HG03439 (cell line): ENCODE data around the gene VAMP5.
"Not testable (repeated sequence)": the region's sequence is repeated elsewhere in the genome, so short reads cannot be mapped to it uniquely, and the experiment has no call there.

Source experiments
- ATAC-seq: cut with Tn5 transposase; IDR thresholded peaks from one replicate; pipeline ENCODE4 v1.9.1; 2021; ENCODE audit warnings: mild to moderate bottlenecking, moderate library complexity; ENCODE audit not compliant: unreplicated experiment

VAMP5 gene

GRCh38 chr2:85600235-85600575 lies 16.0 kb downstream of the VAMP5 start:
- ATAC-seq = no peak

DNA sequence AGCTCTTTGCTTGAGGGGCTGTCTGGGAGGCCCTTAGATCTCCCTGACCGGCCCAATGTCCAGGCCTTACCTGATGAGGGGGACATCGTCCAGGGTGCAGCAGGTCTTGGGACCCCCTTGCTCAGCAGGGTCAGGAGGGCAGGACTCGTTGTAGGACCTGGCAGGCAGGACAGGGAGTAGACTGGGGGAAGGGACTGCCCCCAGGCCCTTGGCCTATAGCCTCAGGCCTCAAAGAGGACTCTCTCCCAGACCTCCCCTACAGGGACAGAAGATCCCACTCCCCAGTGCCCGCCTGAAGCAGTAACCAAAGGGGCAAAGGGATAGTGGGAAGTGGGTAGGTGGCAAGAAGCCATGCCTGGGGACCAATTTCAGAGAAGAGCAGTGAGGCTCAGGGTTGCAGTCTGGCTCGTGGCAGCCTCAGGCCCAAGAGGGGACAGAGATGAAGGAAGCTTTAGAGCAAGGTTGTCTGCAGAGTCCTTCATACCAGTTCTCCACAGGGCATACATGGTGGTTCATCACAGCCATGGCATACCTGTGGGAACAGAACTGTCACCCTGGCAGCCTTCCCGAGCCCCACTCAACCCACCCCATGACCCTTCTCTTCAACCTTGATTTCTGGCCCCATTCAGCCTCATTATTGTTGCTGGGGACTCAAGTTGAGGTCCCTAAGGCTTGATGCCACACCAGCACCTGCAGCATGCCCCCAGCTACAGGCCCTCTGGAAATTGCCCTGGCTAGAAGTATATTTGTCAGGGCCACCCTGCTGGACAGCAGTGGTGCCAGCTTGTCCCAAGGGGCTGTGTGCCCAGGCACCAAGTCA lies 16.9 kb downstream of the VAMP5 start:
- ATAC-seq = no peak

DNA sequence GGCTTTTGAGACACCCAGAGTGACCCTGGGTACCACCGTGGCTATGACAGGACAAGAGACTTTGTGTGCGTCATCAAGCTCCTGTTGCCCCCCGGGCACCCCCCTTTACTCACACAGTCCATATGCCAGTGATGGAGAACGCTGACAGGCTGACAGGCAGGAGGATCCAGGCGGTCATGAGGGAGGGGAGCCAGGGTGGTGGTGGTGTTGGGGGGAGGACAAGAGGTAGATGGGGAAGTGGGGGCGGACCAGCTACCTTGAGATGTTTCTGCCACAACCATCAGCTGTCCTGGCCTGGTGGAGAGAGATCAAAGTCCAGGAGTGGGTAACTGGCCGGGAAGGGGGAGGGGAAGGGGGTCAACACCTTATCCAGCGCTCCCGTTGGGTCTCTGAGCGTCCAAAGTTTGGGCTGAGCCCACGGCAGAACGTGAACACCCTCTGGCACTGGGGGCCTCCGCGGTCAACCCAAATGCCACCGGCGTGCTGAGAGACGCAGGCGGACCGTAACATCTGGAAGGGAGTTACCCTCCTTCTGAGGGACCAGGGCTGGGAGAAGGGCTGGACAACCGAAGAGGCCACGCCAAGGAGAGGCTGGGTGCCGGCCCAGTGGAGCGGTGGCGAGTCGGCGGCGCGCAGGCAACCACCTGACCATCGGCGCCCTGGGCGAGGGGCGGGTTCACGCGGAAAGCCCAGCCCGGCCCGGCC lies 17.7 kb downstream of the VAMP5 start:
- ATAC-seq = peak; percentile 37

DNA sequence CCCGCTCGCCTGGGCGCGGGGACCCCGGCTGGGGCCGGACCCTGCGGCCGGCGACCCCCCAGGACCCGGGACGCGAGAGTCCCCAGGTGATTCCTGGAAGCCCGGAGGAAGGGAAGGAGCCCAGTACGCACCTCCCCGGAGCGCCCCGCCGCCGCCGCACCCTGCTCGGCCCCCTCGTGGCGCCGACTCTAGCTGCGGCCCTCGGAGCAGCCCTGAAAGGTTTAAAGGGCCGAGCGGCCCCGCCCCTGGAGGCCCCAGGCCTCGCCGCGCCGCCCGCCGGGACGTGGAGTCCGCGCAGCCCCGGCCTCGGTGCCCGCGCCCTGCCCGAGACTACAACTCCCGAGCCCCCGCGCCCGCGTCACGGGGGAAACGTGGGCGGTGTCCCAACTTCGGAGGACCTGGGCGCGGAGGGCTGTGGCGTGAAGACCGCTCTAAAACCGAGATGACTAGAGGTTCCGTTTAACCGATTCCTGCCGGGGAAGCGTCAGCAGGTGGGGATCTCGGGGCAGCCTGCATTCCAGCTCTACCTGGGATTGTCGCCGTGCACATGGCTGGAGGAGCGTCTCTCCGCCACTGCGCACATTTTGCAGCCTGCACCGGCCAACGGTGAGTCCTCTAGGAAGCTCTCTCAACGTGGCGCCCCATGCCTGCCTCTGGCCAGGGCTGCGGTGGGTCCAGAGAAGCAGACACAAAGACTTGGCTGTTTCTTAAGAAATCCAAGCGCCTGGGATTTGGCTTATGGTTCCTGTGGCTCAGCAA lies 18.4 kb downstream of the VAMP5 start, which contains the start of gene TMEM150A:
TMEM150A (minus strand) TSS at position 223 of the 759 bp plus-strand sequence. CDS start 750 bp downstream, outside the sequence.
- peak; percentile 91 for ATAC-seq

DNA sequence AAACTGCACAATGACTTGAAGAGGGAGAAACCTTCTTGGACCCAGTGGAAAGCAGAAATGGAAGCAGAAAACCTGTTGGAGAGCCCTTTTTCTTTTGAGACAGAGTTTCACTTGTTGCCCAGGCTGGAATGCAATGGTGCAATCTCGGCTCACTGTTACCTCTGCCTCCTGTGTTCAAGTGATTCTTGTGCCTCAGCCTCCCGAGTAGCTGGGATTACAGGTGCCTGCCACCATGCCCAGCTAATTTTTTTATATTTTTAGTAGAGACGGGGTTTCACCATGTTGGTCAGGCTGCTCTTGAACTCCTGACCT lies 19.9 kb downstream of the VAMP5 start:
- not testable (repeated sequence) for ATAC-seq

DNA sequence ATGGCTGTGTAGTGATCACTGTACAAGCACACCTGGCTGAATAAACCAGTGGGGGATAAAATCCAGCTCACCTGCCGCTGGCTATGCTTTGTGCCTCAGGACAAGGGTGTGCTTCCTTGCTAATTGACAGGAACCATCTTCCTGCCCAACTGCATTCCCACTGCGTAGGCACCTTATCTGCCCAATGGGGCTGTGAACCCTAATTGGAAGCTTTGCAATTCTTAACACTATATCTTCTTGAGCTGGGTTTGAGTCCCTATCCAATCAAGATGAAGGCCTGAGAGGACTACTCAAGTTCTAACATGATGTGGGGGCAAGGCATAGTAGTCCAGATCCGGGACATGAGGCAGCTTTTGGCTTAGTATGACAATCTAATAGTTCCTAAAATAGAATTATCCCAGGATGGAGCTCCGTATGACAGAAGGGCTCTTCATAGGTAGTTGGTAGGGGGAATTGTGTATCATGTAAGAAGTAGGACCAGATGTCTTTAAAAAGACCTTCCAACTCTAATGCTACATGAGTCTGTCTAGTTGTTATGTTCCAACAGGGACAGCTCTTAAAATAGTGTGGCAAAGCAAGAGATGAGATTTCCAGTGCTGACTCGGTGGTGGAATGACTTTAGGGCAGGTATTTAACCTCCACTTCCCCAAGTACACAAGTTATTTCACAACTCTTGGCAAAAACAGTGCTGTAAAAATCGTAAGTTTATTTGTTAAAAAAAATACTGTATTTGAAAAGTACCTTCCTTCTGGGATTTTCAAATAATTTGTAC lies 20.5 kb downstream of the VAMP5 start:
- no peak for ATAC-seq

DNA sequence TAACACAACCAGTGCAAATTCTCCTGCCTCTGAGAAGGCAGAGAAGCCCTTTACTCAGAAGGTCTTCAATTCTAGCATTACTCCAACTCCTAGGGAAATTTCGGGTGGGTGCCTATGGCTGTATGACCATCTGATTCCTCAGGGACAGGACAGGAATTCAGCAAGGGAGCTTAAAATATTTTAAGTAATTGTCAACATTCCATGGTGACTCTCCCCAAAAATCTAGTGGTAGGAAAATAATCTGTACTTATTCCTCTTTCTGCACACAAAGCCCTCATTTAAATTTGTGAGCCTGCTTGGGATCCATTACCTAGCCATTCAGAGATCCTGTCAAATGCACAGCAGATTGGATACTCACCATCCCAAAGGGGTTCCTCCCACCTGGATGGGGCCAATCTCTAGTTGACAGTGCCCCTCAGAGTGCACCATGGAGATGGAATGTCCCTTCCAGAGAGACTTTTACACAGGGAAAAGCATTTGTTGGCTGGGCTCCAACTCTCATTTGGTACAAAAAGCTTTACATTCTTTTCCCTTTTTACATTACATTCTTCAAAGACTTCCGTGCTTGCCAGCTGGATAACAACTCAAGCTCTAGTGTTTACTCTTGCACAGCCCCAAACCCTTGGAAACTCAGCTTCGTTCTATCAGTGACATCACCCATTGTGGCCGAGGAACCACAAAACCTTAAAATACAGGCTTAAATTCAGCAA lies 21.3 kb downstream of the VAMP5 start:
- no peak for ATAC-seq

DNA sequence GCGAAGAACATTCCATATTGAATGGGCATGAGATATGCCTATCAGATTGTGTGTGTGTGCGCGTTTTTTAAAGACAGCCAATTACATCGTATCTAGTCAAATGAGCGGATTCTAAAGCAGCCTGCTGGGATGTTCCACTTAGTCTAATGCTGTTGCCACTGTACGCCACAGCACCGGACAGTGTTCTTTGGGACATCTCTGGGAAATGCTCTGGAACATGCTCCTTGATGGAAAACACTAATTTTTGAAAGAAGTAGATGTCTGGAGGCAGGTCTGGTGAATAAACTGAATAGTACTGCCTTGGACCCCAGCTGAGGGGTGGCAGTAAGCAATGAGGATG lies 21.9 kb downstream of the VAMP5 start:
- ATAC-seq = no peak

- no peak for ATAC-seq
These were observed 23.3 kb downstream of the VAMP5 start for GRCh38 chr2:85607268-85608215.

DNA sequence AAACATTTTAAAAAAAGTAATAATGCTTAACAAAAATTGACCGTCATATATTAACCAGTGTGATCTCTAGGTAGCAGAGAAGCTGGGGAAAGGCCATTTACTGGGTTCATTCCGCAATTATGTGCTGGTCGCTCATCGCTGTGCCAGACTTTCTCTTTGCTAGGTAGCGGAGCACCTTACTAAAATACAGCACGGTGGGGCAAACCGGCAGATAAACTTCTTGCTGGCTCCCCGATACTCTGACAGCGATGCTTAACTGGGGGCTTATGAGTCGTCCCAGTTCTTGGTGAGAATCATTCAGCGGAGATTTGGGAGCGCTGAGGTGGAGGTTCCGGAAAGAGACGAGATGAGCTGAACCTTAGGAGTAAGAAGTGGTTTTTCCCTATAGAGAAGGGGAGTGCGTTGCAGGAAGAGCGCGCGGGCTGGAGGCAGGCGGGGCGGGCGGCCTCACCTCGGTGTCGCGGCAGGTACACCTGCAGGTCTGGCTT lies 27.0 kb downstream of the VAMP5 start:
- ATAC-seq = peak; percentile 15

- ATAC-seq = peak; percentile 77
These were observed 27.7 kb downstream of the VAMP5 start, which contains the start of gene C2orf68 for GRCh38 chr2:85611705-85612587. C2orf68 (minus strand) TSS chr2:85612066; CDS start chr2:85611984, 82 bp downstream.

DNA sequence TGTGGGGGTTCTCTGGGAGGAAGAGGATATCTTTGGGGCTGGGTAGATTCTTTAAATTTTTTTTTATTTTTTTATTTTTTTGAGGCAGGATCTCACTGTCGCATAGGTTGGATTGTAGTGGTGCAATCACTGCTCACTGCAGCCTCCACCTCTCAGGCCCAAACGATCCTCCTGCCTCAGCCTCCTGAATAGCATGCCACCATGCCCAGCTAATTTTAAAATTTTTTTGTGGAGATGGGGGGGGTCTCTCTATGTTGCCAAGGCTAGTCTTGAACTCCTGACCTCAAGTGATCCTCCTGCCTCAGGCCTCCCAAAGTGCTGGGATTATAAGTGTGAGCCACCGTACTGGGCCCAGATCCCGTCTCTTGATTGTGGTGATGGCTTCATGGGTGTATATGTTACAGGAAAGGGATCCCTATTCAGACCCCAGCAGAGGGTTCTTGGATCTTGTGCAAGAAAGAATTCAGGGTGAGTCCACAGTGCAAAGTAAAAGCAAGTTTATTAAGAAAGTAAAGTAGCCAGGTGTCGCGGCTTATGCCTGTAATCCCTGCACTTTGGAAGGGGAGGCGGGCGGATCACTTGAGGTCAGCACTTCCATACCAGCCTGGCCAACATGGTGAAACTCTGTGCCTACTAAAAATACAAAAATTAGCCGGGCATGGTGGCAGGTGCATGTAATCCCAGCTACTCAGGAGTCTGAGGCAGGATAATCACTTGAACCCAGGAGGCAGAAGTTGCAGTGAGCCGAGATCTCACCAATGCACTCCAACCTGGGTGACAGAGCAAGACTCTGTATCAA lies 29.7 kb downstream of the VAMP5 start:
- no peak for ATAC-seq

GRCh38 chr2:85614757-85615156 lies 30.5 kb downstream of the VAMP5 start:
- ATAC-seq = not testable (repeated sequence)

DNA sequence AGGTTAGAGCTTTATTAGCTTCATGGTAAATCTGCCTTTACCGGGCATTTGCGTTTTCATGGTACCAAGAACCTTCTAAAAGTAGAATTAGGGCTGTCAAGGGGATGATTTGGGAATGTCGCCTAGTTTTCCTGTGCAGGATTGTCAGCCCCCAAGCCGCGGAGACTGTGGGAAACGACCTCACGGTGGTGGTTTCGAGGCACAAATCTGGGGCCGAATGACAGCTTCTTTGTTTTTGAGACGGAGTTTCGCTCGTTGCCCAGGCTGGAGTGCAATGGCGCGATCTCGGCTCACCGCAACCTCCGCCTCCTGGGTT lies 31.1 kb downstream of the VAMP5 start:
- no peak for ATAC-seq

GRCh38 chr2:85617723-85618122 lies 33.5 kb downstream of the VAMP5 start:
- not testable (repeated sequence) for ATAC-seq

DNA sequence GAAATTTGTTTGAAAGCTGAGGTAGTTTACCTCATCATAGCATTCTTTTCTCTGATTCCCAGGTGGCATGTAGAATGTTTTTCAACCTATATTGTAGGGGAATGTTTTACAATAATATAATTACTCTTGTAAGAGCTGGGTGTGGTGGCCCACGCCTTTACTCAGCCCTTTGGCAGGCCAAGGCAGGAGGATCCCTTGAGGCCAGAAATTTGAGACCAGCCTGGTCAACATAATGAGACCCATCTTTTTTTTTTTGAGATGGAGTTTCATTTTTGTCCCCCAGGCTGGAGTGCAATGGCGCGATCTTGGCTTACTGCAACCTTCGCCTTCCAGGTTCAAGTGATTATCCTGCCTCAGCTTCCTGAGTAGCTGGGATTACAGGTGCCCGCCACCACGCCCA lies 35.4 kb downstream of the VAMP5 start:
- ATAC-seq = no peak

DNA sequence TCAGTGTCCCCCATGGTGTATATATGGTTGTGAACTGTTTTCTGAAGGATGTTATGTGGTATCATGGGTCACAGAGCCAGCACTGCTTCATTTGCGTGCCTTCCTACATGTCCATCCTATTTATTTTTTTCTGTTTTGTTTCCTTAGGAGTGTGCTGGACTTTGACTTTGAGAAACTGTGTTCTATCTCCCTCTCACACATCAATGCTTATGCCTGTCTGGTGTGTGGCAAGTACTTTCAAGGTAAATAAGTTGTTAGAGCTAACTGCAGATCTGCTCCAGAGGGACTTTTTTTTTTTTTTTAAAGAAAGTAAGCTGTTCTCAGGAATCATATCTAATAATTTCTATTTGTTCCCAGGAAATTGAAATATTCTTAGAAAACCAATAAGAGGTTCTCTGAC lies 37.1 kb downstream of the VAMP5 start:
- ATAC-seq = no peak
